GM12878 (cell line): Measurements from ENCODE around the gene TMEM179B. TPM values are rescaled to one million over a fixed set of nuclear protein-coding genes. Genes with fewer than 3 reads are reported as not detected.

Experiments used
- ATAC-seq: fragments of 200-7000 bp; cut with Tn5 transposase; 3 replicates; pipeline ENCODE4 v1.9.1; 2020; ENCODE audit warnings: mild to moderate bottlenecking, moderate library complexity
- BruUV-seq: library from RNA; stranded (reverse); fragments of 400-500 nt; replicated peaks from 2 replicates; lab custom pipeline; 2021; lab: Mats Ljungman, UMichigan
- CTCF ChIA-PET: fragments of 300-600 bp; sonication (Branson Sonifier 250); formaldehyde crosslinking; extraction: SDS; loops from one replicate; lab custom pipeline; 2021; ENCODE audit warnings: inconsistent platforms; lab: Yijun Ruan, JAX
- POLR2A ChIA-PET: fragments of 350-600 bp; formaldehyde crosslinking; extraction: SDS; loops from one replicate; lab custom pipeline; 2021; ENCODE audit warnings: inconsistent platforms; lab: Charles Lee
- RAD21 ChIA-PET: fragments of 300-600 bp; sonication (Branson Sonifier 250); formaldehyde crosslinking; loops from one replicate; lab custom pipeline; 2023; ENCODE audit warnings: antibody characterized with exemption; ENCODE audit not compliant: unreplicated experiment; lab: Charles Lee
- SMC1A ChIA-PET: fragments of 300-600 bp; sonication (Branson Sonifier 250); formaldehyde crosslinking; loops from one replicate; lab custom pipeline; 2023; ENCODE audit not compliant: unreplicated experiment, uncharacterized antibody; lab: Charles Lee
- DNase-seq: peaks from one replicate; pipeline ENCODE4 v3.0.0-alpha.2; 2011; ENCODE audit warnings: low read depth, low spot score
- FAIRE-seq: peaks from 3 replicates; lab custom pipeline; 2011; peaks lifted over from hg19 to GRCh38; lab: Jason Lieb, UNC
- H2AFZ ChIP-seq: 2 replicates; pipeline ENCODE4 v1.6.0; 2011; ENCODE audit warnings: low read depth, low read length, control low read depth; ENCODE audit not compliant: control insufficient read depth
- H3K27ac ChIP-seq: 2 replicates; pipeline ENCODE4 v1.5.1; 2011; ENCODE audit warnings: control low read depth; ENCODE audit not compliant: control insufficient read depth, insufficient read depth
- H3K27me3 ChIP-seq, 2 experiments: replicated peaks in 1 of 2; 2 replicates each; pipeline versions ENCODE4 v1.6.0 to v1.6.1; 2011; ENCODE audit warnings: low read length in 1 of 2; ENCODE audit not compliant: control insufficient read depth in 2 of 2, insufficient read depth in 2 of 2
- H3K36me3 ChIP-seq, 2 experiments: 2 replicates each; pipeline ENCODE4 v1.5.1; 2011; ENCODE audit warnings: low read length in 1 of 2; ENCODE audit not compliant: control insufficient read depth in 2 of 2, insufficient read depth in 2 of 2
- H3K4me1 ChIP-seq: 2 replicates; pipeline ENCODE4 v1.6.1; 2011; ENCODE audit warnings: mild to moderate bottlenecking, low read length, moderate library complexity, mixed read lengths; ENCODE audit not compliant: control insufficient read depth, insufficient read depth
- H3K4me2 ChIP-seq: 2 replicates; pipeline ENCODE4 v1.6.0; 2011; ENCODE audit warnings: control low read depth; ENCODE audit not compliant: control insufficient read depth, insufficient read depth
- H3K4me3 ChIP-seq: fragments of 200-600 bp; sonication (generic); 2 replicates; pipeline ENCODE4 v1.5.1; 2016
- H3K79me2 ChIP-seq: 2 replicates; pipeline ENCODE4 v1.6.0; 2011; ENCODE audit warnings: low read length; ENCODE audit not compliant: control insufficient read depth, insufficient read depth
- H3K9ac ChIP-seq: 2 replicates; pipeline ENCODE4 v1.8.0; 2011; ENCODE audit warnings: low read length, control low read depth, mixed read lengths; ENCODE audit not compliant: control insufficient read depth, insufficient read depth
- H3K9me3 ChIP-seq: replicated peaks from 3 replicates; pipeline ENCODE4 v1.5.1; 2011; ENCODE audit warnings: mild to moderate bottlenecking, low read length; ENCODE audit not compliant: control insufficient read depth, insufficient read depth
- H4K20me1 ChIP-seq: 2 replicates; pipeline ENCODE4 v1.6.0; 2011; ENCODE audit not compliant: control insufficient read depth, insufficient read depth
- DPF2 ChIP-seq: fragments of 450-650 bp; IDR thresholded peaks from 2 replicates; pipeline ENCODE4 v1.6.1; 2017; ENCODE audit warnings: mild to moderate bottlenecking
- IKZF1 ChIP-seq: fragments of 450-650 bp; conservative IDR thresholded peaks from 2 replicates; pipeline ENCODE4 v1.6.1; 2017; ENCODE audit warnings: antibody characterized with exemption, mild to moderate bottlenecking
- KLF5 ChIP-seq: fragments of 450-650 bp; IDR thresholded peaks from 2 replicates; pipeline ENCODE4 v1.6.1; 2014; ENCODE audit warnings: mild to moderate bottlenecking; ENCODE audit not compliant: partially characterized antibody
- LARP7 ChIP-seq: fragments of 450-650 bp; IDR thresholded peaks from 2 replicates; pipeline ENCODE4 v1.6.1; 2017; ENCODE audit warnings: mild to moderate bottlenecking
- MYB ChIP-seq: fragments of 150-350 bp; IDR thresholded peaks from 2 replicates; pipeline ENCODE4 v1.6.1; 2014; ENCODE audit warnings: mild to moderate bottlenecking, low read depth, low read length, borderline replicate concordance
- MYC ChIP-seq: IDR thresholded peaks from 2 replicates; pipeline ENCODE4 v1.6.1; 2011; ENCODE audit warnings: mild to moderate bottlenecking, low read length, moderate library complexity, inconsistent platforms; ENCODE audit not compliant: insufficient read depth, insufficient replicate concordance, insufficient read length, severe bottlenecking
- NFYA ChIP-seq: IDR thresholded peaks from 2 replicates; pipeline ENCODE4 v1.6.1; 2011; ENCODE audit warnings: low read depth, mild to moderate bottlenecking, low read length, improper control_type of control experiment, borderline replicate concordance
- POLR2AphosphoS5 ChIP-seq: IDR thresholded peaks from 2 replicates; pipeline ENCODE4 v1.6.1; 2011; ENCODE audit warnings: mild to moderate bottlenecking, low read length, inconsistent platforms
- RAD21 ChIP-seq: IDR thresholded peaks from 2 replicates; pipeline ENCODE4 v1.6.1; 2011; ENCODE audit warnings: mild to moderate bottlenecking, low read depth, low read length, moderate library complexity; ENCODE audit not compliant: insufficient read depth
- RELA ChIP-seq: fragments of 450-650 bp; IDR thresholded peaks from 2 replicates; pipeline ENCODE4 v1.8.0; 2014; ENCODE audit warnings: borderline replicate concordance; ENCODE audit not compliant: partially characterized antibody
- SMAD5 ChIP-seq: IDR thresholded peaks from 2 replicates; pipeline ENCODE4 v1.6.1; 2016; ENCODE audit warnings: antibody characterized with exemption, low read depth
- SPI1 ChIP-seq: IDR thresholded peaks from 2 replicates; pipeline ENCODE4 v1.6.1; 2011; ENCODE audit warnings: low read depth, mild to moderate bottlenecking, low read length, moderate library complexity, borderline replicate concordance; ENCODE audit not compliant: insufficient read depth
- STAT3 ChIP-seq: IDR thresholded peaks from 2 replicates; pipeline ENCODE4 v1.6.1; 2011; ENCODE audit warnings: low read depth, low read length, improper control_type of control experiment
- SUZ12 ChIP-seq: fragments of 200-600 bp; sonication (generic); IDR thresholded peaks from one replicate; pipeline ENCODE4 v1.6.1; 2018; ENCODE audit warnings: antibody characterized with exemption, mild to moderate bottlenecking; ENCODE audit not compliant: unreplicated experiment
- ZNF207 ChIP-seq: fragments of 450-650 bp; IDR thresholded peaks from 2 replicates; pipeline ENCODE4 v1.6.1; 2014; ENCODE audit warnings: antibody characterized with exemption, mild to moderate bottlenecking, borderline replicate concordance
- WGBS: methylation state at CpG from one replicate; pipeline ENCODE4 v1.1.6; 2016; ENCODE audit warnings: low lambda C conversion rate; ENCODE audit not compliant: insufficient replicate concordance, insufficient coverage; ENCODE audit errors: missing lambda C conversion rate; 5-methylcytosine and 5-hydroxymethylcytosine counted together
- in situ Hi-C: fragments of 300-500 bp; cut with MboI; formaldehyde crosslinking; loops from 9 replicates; pipeline ENCODE4 v1.14.3; 2018; ENCODE audit warnings: mixed read lengths
- intact Hi-C: fragments of 100-400 bp; cut with micrococcal nuclease; formaldehyde crosslinking; loops from one replicate; pipeline ENCODE4 v1.14.2; 2022; ENCODE audit not compliant: unreplicated experiment
- polyA plus RNA-seq, 11 experiments: library from polyadenylated mRNA; depleted of rRNA in 4 of 11; unstranded in 6 of 11; stranded (reverse) in 5 of 11; fragments of >200 nt; fragmentation: Nextera tagmentation in 4 of 11; fragmentation: Illumina TruSeq in 1 of 11; extraction: Ambion mirVana in 4 of 11; extraction: Trizol in 1 of 11; gene quantifications; 1 replicate in 1 of 11; 2 replicates in 10 of 11; pipeline versions ENCODE4 v1.2.1 to v1.2.3, GENCODE V29; 2011 to 2016; ENCODE audit warnings: inconsistent platforms in 2 of 11, missing spikeins in 2 of 11, low read depth in 1 of 11
- total RNA-seq, 4 experiments: library from RNA; depleted of rRNA in 3 of 4; stranded (reverse); fragments of >200 nt in 3 of 4; fragmentation: Illumina TruSeq in 1 of 4; extraction: Trizol in 1 of 4; gene quantifications; 2 replicates each; pipeline versions ENCODE4 v1.2.1 to v1.2.3, GENCODE V29; 2013 to 2021

TMEM179B gene
- total and polyA plus RNA-seq, 10 of the 15 experiments (the other 5 are each of a cell fraction or from before 2014, with no cell fraction given) = 21.7 to 82.4 (median 42.0) TPM

DNA sequence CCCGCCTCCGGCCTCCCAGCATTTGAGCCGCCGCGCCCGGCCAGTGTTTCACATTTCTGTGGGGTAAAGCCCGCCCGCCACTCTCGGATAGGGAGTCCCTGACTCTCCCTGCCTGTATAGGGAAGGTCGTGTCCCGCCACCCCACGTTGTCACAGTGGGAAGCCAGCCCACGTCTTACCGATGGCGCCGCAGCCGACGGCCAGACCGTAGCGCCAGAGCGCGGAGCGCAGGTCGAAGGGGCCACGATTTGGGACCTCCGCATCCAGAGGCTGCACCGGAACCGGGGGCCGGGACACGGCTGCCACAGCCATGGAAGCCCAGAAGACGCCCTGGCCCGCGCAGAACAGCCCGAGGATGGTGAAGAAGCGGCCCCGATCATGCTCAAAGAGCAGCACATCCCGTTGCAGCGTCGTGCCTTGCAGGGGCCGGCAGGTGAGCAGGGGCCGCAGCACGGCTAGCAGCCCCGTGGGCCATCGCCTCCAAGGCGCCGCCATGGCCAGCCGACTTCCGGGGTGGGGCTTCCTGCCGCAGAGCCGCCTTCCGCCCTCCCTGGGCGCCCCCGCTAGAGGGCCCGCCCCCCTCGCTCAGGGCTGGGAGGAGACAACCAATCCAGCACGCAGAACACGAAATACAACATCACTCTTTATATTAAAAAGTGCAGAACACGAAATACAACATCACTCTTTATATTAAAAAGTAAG, 4.4 kb downstream of the TMEM179B start, which contains the start of gene TMEM223 (continued):
- peak; percentile 13 for TF ChIP-seq RELA
- TF ChIP-seq STAT3 = no peak
- peak; percentile 28 for TF ChIP-seq KLF5
- 0 out of 2 replicates have a peak, but pooled peaks have one; percentile 34 for TF ChIP-seq MYB
- peak; percentile 77 for TF ChIP-seq SMAD5
- TF ChIP-seq SUZ12 = no peak
- TF ChIP-seq IKZF1 = peak; percentile 42
- peak; percentile 43 for TF ChIP-seq DPF2

DNA sequence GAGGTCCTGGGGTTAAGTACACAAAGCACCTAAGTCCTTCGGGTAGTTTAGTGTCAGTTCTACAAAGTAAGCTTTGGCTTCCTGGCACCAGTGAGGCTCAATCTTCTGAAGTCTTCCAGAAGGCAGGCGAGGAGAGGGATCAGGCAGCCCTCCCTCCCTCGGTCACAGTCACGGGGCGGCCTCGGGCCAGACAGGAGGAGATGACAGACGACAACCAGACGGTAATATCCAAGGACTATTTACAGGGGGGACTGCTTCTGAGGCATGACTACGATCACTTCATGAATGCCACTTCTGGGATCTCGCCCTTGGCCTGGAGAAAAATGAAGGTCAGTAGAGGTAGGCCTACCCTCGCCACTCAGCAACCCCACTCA, 5.0 kb downstream of the TMEM179B start:
- H3K4me2 ChIP-seq = peak overlapping the region; percentile 71
- no peak overlapping the region for H2AFZ ChIP-seq
- peaks cover 11% of the 10 kb centered on the region for H3K4me1 ChIP-seq
- CTCF ChIA-PET = interaction anchor here (1.2 to 1.5 kb wide), 4 partner anchors 24 to 89 kb away, joined by 3 to 4 read pairs (median 3); partner anchors contain the start of gene SLC3A2
- no peaks in the 10 kb centered on the region for H3K27me3 ChIP-seq
- no peaks in the 10 kb centered on the region for H4K20me1 ChIP-seq
- ATAC-seq (no peak), DNase-seq (no peak)
- 22% methylated on average over 11 of the region's 11 CpGs for WGBS
- in situ Hi-C loops = no loop called here
- H3K9ac ChIP-seq = no peak overlapping the region
- no peaks in the 10 kb centered on the region for H3K9me3 ChIP-seq
- peaks cover 34% of the 10 kb centered on the region for H3K79me2 ChIP-seq
- BruUV-seq = no TSS peak
- intact Hi-C loops = no loop called here
- peaks cover 16 to 27% of the 10 kb centered on the region in 2 experiments for H3K36me3 ChIP-seq
- H3K4me3 ChIP-seq = peak overlapping the region; percentile 84; the same call in 1 of the 2 replicates
- SMC1A ChIA-PET = interaction anchor here (1.0 kb wide), 1 partner anchor 12 kb away, joined by 3 read pairs; no protein-coding TSS in a partner anchor
- TF ChIP-seq MYC (peak; percentile 1), ZNF207 (no peak), RAD21 (no peak), NFYA (no peak), POLR2AphosphoS5 (peak; percentile 10; the same call in 1 of the 2 replicates), SPI1 (no peak), LARP7 (peak; percentile 28; the same call in 1 of the 2 replicates)
- TF ChIP-seq, all 136 proteins: peak for 3
- POLR2A ChIA-PET = interaction anchor here (0.6 to 3.7 kb wide), 6 partner anchors 12 to 74 kb away, joined by 3 to 13 read pairs (median 4); partner anchors contain the start of genes NXF1, STX5 and TEX54
- RAD21 ChIA-PET = interaction anchor here (0.7 to 1.3 kb wide), 2 partner anchors 40 to 70 kb away, joined by 3 read pairs; partner anchors contain the start of gene STX5
- peak; percentile 52 for FAIRE-seq
- no peak overlapping the region for H3K27ac ChIP-seq
